K562 (cell line): ENCODE data around the gene GFAP.

Experiments used
- HDAC6 ChIP-seq: IDR thresholded peaks from 2 replicates; pipeline ENCODE4 v1.6.1; 2012; ENCODE audit warnings: low read depth, mild to moderate bottlenecking, control low read depth, inconsistent platforms, low read length, moderate library complexity
- ZNF274 ChIP-seq: IDR thresholded peaks from 2 replicates; pipeline ENCODE4 v1.6.1; 2011; ENCODE audit warnings: low read depth, mild to moderate bottlenecking, low read length, moderate library complexity, borderline replicate concordance

DNA sequence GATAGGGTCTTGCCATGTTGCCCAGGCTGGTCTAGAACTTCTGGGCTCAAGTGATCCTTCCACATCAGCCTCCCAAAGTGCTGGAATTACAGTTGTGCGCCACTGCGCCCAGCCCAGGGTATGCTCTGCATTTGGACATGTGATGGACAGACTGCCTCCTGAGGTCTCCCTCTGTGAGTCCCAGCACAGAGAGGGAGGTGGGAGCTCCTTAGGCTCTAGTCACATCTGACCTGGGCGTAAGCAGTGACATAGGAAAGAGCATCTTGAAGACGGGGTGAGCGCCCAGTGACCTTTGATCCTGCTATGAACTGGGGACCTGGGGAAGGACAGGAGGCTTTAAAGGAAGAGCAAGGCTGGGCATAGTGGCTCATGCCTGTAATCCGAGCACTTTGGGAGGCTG is 2.2 kb upstream of the GFAP start:
- TF ChIP-seq ZNF274 = no peak
- TF ChIP-seq HDAC6 = no peak
